Gastroesophageal sphincter (tissue), 3 donors: ENCODE results near the gene MON1A.

Experiments
- EP300 ChIP-seq: sonication (generic); formaldehyde crosslinking; IDR thresholded peaks from one replicate; pipeline ENCODE4 v1.6.1; 2017; ENCODE audit warnings: antibody characterized with exemption, mild to moderate bottlenecking
- POLR2A ChIP-seq, 2 donors: fragments of 450-650 bp; IDR thresholded peaks; one replicate each; pipeline ENCODE4 v1.6.1; 2017; ENCODE audit warnings: antibody characterized with exemption in 2 of 2, mild to moderate bottlenecking in 2 of 2, moderate library complexity in 1 of 2
- TF ChIP-seq, protein P1 (sequence below), 4 experiments: fragments of 200-600 bp in 2 of 4; fragments of 450-650 bp in 2 of 4; sonication (generic) in 1 of 4; IDR thresholded peaks; one replicate each; pipeline ENCODE4 v1.5.1; 2017 to 2019; ENCODE audit warnings: antibody characterized with exemption in 4 of 4, mild to moderate bottlenecking in 2 of 4, moderate library complexity in 2 of 4

DNA sequence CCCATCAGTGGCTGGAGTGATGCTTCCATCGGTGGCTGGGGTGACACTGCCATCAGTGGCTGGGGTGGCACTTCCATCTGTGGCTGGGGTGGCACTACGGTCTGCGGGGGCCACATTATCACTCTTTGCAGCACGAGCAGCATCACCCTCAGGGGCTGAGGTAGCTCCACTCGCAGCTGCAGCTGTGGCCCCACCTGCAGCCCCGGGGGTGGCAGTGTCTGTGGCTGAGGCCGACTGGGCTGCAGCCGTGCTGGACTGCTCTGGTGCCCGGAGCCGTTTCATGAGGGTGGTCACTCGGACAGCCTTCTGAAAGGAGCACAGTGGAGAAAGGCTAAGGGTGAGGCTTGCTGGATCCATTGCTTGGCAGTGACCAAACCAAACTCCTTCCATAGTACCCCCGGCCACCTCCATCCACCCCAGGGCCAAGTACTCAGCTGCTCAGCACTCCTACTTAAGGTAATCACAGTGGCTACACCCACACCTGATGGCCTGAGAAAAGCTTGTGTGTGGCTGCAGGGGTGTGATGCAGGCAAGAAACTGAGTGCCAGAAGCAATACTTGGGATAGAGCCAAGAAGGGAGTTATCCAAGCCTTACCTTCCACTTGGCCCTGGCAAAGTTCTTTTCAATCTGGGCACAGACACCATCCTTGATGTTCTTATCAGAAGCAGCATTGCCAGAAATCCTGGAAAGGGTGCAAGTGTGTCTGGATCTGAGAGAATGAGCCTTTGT lies 69.9 kb downstream of the MON1A start:
- TF ChIP-seq, protein P1, sequence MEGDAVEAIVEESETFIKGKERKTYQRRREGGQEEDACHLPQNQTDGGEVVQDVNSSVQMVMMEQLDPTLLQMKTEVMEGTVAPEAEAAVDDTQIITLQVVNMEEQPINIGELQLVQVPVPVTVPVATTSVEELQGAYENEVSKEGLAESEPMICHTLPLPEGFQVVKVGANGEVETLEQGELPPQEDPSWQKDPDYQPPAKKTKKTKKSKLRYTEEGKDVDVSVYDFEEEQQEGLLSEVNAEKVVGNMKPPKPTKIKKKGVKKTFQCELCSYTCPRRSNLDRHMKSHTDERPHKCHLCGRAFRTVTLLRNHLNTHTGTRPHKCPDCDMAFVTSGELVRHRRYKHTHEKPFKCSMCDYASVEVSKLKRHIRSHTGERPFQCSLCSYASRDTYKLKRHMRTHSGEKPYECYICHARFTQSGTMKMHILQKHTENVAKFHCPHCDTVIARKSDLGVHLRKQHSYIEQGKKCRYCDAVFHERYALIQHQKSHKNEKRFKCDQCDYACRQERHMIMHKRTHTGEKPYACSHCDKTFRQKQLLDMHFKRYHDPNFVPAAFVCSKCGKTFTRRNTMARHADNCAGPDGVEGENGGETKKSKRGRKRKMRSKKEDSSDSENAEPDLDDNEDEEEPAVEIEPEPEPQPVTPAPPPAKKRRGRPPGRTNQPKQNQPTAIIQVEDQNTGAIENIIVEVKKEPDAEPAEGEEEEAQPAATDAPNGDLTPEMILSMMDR (IDR thresholded peaks at IDR 0.05): no peak
- TF ChIP-seq POLR2A (IDR thresholded peaks at IDR 0.05) (no peak), EP300 (no peak)
